T-helper 17 cell (primary cell): ENCODE data around the gene LAMTOR2. TPM values are rescaled to one million over a fixed set of nuclear protein-coding genes. Genes with fewer than 3 reads are reported as not detected.

Source experiments
- ATAC-seq: fragments of 150-1000 bp; cut with Tn5 transposase; 2 replicates; pipeline ENCODE4 v1.10.0; 2021; ENCODE audit warnings: mild to moderate bottlenecking, moderate library complexity
- DNase-seq, 3 donors: peaks; one replicate each; pipeline versions ENCODE4 v3.0.0 to v3.0.0-alpha.2; 2020 to 2021
- H3K9me3 ChIP-seq: one replicate; pipeline ENCODE4 v1.7.0; 2013; ENCODE audit warnings: low read length, mild to moderate bottlenecking; ENCODE audit not compliant: control insufficient read depth, poor library complexity, severe bottlenecking
- H3K27ac Mint-ChIP-seq: one replicate; pipeline ENCODE4 v1.8.0; 2022; ENCODE audit warnings: mild to moderate bottlenecking, moderate library complexity, mixed read lengths
- H3K27me3 Mint-ChIP-seq: one replicate; pipeline ENCODE4 v1.8.0; 2022; ENCODE audit warnings: mixed read lengths
- H3K36me3 Mint-ChIP-seq: one replicate; pipeline ENCODE4 v1.8.0; 2022; ENCODE audit warnings: low read depth, mixed read lengths
- H3K4me1 Mint-ChIP-seq: one replicate; pipeline ENCODE4 v1.8.0; 2022; ENCODE audit warnings: mild to moderate bottlenecking, mixed read lengths
- H3K4me3 Mint-ChIP-seq: one replicate; pipeline ENCODE4 v1.8.0; 2022; ENCODE audit warnings: mild to moderate bottlenecking, moderate library complexity, mixed read lengths
- total RNA-seq, 4 donors: library from RNA in 2 of 4; stranded (reverse) in 2 of 4; gene quantifications; one replicate each; pipeline ENCODE4 v1.2.3 and lab custom pipeline; 2022 to 2026

The LAMTOR2 gene
- total RNA-seq (10 to 100 TPM; 19.4 to 21.4 TPM), total RNA-seq (lab: John Stamatoyannopoulos, UW) (10.3 to 18.0 reads per million in 2 donors)

GRCh38 chr1:156054500-156055280 is at the start of gene LAMTOR2:
LAMTOR2 (plus strand) TSS chr1:156054782; CDS start chr1:156054890, 108 bp downstream.
- Mint-ChIP-seq H3K4me3 (peak within 1 kb of the TSS; percentile 99), H3K4me1 (peaks cover 27% of the 10 kb centered on the region), H3K27ac (peak within 1 kb of the TSS; percentile 88), H3K36me3 (peaks cover 5% of the 10 kb centered on the region), H3K27me3 (no peaks in the 10 kb centered on the region)
- no peaks in the 10 kb centered on the region for H3K9me3 ChIP-seq
- DNase-seq: peak; percentile 87 to 90 (median 89)
- ATAC-seq: peak; percentile 86

DNA sequence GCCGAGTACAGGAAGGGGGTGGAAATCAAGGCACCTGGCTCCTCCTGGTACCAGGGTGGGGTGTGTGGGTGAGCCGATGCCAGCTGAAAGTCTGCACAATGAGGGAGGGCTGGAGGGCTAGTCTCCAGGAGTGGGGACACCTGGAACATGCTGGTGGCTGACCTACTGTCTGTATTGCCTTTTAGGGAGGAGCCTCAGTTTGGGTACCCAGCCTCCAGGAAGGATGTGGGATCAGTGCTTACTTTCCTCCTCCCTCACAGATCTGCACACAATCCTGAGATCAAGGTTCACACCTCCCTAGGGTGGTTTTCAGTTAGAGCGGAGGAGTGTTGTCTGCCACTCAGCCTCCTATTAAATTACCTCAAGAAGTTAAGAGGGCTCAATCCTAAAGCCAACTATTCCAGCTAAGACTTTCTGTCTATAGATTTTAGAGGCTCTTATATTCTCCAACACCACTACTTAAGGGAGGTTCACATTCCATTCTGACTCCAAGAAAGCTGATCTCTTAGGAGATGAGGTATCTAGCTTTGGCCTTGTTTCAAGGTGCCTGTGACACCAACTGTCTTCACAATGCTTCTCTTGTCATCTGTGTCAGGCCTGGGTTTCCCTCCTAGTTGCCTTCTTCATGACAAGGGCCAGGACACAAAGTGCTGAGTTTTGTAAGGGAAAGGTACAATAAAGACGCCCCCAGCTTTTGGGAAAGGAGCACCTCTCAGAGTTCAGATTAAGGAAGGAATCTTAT is 49.6 kb upstream of the LAMTOR2 start:
- ATAC-seq: peak; percentile 86
- Mint-ChIP-seq H3K27me3 (no peaks in the 10 kb centered on the region), H3K36me3 (no peaks in the 10 kb centered on the region), H3K4me1 (peaks cover 21% of the 10 kb centered on the region), H3K27ac (peak overlapping the region; percentile 74), H3K4me3 (peak overlapping the region; percentile 21)
- no peaks in the 10 kb centered on the region for H3K9me3 ChIP-seq
- DNase-seq: no peak

GRCh38 chr1:156006666-156007376 is 47.8 kb upstream of the LAMTOR2 start:
- H3K4me3 Mint-ChIP-seq: no peak overlapping the region
- peak overlapping the region; percentile 72 for H3K27ac Mint-ChIP-seq
- no peaks in the 10 kb centered on the region for H3K27me3 Mint-ChIP-seq
- ATAC-seq: no peak
- DNase-seq: no peak
- peaks cover 7% of the 10 kb centered on the region for H3K36me3 Mint-ChIP-seq
- H3K9me3 ChIP-seq: no peaks in the 10 kb centered on the region
- H3K4me1 Mint-ChIP-seq: peaks cover 22% of the 10 kb centered on the region

GRCh38 chr1:156009404-156009803 is 45.2 kb upstream of the LAMTOR2 start:
- H3K9me3 ChIP-seq: no peaks in the 10 kb centered on the region
- Mint-ChIP-seq H3K27me3 (no peaks in the 10 kb centered on the region), H3K36me3 (peaks cover 12% of the 10 kb centered on the region), H3K27ac (peak overlapping the region; percentile 84), H3K4me3 (no peak overlapping the region), H3K4me1 (peaks cover 27% of the 10 kb centered on the region)
- no peak for DNase-seq
- no peak for ATAC-seq

GRCh38 chr1:156012051-156012817 is 42.3 kb upstream of the LAMTOR2 start:
- DNase-seq: no peak
- peaks cover 15% of the 10 kb centered on the region for H3K4me1 Mint-ChIP-seq
- H3K27me3 Mint-ChIP-seq: no peaks in the 10 kb centered on the region
- H3K27ac Mint-ChIP-seq: no peak overlapping the region
- no peak for ATAC-seq
- no peaks in the 10 kb centered on the region for H3K9me3 ChIP-seq
- no peak overlapping the region for H3K4me3 Mint-ChIP-seq
- H3K36me3 Mint-ChIP-seq: peaks cover 13% of the 10 kb centered on the region

DNA sequence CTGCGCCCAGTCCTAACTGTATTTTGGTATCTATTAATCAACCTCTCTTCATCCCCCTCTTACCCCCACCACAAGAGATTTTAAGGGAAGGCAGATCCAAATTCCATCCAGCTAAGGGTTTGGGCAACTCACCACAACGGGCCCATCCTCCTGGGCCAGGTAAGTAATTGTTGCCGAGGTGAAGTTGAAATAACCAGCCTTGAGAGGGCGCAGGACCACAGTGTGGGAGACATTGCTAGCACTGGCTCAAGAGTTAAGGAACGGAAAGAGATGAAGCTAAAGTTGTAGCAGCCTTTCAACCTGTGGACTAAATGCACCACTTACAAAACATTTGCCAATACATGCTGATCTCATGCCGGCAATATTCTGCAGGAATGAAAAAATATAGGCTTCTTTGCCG is 39.8 kb upstream of the LAMTOR2 start:
- Mint-ChIP-seq H3K4me1 (peaks cover 19% of the 10 kb centered on the region), H3K27ac (no peak overlapping the region), H3K27me3 (no peaks in the 10 kb centered on the region), H3K4me3 (no peak overlapping the region), H3K36me3 (peaks cover 17% of the 10 kb centered on the region)
- no peaks in the 10 kb centered on the region for H3K9me3 ChIP-seq
- ATAC-seq (no peak), DNase-seq (no peak)

DNA sequence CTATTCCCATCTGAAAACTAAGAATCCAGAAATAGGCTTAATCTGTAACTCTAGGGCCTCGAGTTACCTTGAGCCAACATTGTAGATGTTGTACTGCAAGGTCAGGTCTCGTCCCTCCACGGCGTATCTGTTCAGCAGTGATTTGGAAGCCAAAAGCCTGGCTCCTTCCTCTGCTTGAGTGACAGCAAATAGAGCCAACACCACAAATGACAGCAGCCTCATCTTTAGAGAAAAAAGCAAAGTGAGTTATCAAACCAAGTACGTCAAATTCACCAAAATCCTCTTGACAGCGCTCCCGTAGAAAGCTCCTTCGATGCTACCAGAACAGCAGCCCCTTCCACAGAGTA is 34.7 kb upstream of the LAMTOR2 start:
- Mint-ChIP-seq H3K27me3 (no peaks in the 10 kb centered on the region), H3K4me3 (peak overlapping the region; percentile 96), H3K4me1 (peaks cover 17% of the 10 kb centered on the region), H3K36me3 (peaks cover 5% of the 10 kb centered on the region), H3K27ac (peak overlapping the region; percentile 93)
- DNase-seq (no peak), ATAC-seq (no peak)
- H3K9me3 ChIP-seq: no peaks in the 10 kb centered on the region

DNA sequence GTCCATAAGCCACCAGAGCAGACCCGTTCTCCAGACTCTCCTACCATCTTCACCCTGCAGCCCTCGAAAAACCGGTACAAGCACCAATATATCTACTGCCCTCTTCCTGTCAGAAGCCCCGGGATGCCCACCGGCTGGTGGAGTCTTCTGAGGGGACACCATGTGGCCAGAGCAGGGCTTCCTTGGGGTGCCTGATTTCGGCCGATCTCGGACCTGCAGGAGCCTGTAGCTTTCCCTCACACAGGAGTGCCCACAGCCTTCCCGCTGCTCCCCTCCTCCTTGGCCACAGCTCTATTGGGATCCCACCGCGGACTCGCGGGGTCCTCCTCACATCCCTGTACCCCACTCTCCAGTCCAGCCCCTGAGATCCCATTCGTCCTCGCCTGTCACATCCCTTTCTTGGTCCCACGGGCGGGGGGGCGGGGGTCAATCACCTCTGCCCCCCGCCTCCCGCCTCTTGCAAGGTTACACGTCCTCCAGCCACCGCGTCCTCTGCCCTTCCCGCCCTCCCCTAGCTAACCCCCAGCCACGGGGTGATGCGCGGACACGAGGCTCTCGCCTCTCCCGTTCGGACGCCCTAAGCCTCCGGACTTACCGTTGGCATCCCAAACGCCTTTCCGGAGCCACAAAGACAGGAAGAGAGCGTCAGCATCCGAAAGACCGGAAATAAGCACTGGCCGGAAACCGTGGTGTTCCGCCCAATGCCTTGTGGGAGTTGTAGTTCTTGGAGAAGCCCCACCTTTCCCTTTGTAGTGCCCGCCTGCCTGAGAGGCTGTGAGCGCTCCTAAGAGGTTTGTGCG is 34.1 kb upstream of the LAMTOR2 start, which contains the start of gene SSR2:
Gene SSR2, minus strand, starts transcription at position 659 of the 800 bp plus-strand sequence. CDS start 784 bp downstream, outside the sequence.
- no peaks in the 10 kb centered on the region for H3K9me3 ChIP-seq
- Mint-ChIP-seq H3K27ac (peak within 1 kb of the TSS; percentile 93), H3K4me1 (peaks cover 20% of the 10 kb centered on the region), H3K4me3 (peak within 1 kb of the TSS; percentile 96), H3K36me3 (peaks cover 8% of the 10 kb centered on the region), H3K27me3 (no peaks in the 10 kb centered on the region)
- peak; percentile 66 to 72 (median 67) for DNase-seq
- peak; percentile 100 for ATAC-seq

- no peak for DNase-seq
- Mint-ChIP-seq H3K4me3 (peak overlapping the region; percentile 96), H3K27me3 (no peaks in the 10 kb centered on the region), H3K27ac (peak overlapping the region; percentile 93), H3K36me3 (peaks cover 8% of the 10 kb centered on the region), H3K4me1 (peaks cover 23% of the 10 kb centered on the region)
- no peaks in the 10 kb centered on the region for H3K9me3 ChIP-seq
- ATAC-seq: no peak
Measured at GRCh38 chr1:156021093-156021428, 33.5 kb upstream of the LAMTOR2 start.

DNA sequence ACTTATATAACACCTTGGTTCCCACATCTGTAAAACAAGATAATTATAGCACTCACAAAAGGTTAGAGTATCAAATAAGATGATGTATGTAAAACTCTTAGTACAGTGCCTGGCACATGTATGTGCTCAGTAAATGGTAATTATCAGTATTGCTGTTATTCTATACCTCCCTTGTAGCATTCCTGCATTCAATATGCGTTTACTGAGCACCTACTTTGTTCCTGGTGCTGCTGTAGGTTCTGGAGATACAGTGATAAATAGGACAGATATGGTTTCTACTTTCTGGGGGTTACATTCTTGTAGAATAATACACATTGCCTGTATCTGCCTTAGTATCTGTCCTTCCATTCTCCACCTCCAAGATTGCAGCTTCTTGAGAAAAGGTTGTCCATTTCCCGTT is 32.6 kb upstream of the LAMTOR2 start:
- peaks cover 23% of the 10 kb centered on the region for H3K4me1 Mint-ChIP-seq
- DNase-seq: no peak
- H3K4me3 Mint-ChIP-seq: peak overlapping the region; percentile 72
- H3K36me3 Mint-ChIP-seq: peaks cover 7% of the 10 kb centered on the region
- H3K27ac Mint-ChIP-seq: peak overlapping the region; percentile 27
- no peak for ATAC-seq
- no peaks in the 10 kb centered on the region for H3K27me3 Mint-ChIP-seq
- H3K9me3 ChIP-seq: no peaks in the 10 kb centered on the region

- Mint-ChIP-seq H3K36me3 (peaks cover 3% of the 10 kb centered on the region), H3K27me3 (no peaks in the 10 kb centered on the region), H3K4me1 (peaks cover 13% of the 10 kb centered on the region), H3K4me3 (no peak overlapping the region), H3K27ac (no peak overlapping the region)
- ATAC-seq: no peak
- DNase-seq: no peak
- H3K9me3 ChIP-seq: no peaks in the 10 kb centered on the region
Measured at GRCh38 chr1:156024801-156025200, 29.8 kb upstream of the LAMTOR2 start.

GRCh38 chr1:156025876-156026275 is 28.7 kb upstream of the LAMTOR2 start:
- ATAC-seq: peak; percentile 85
- no peak overlapping the region for H3K4me3 Mint-ChIP-seq
- no peaks in the 10 kb centered on the region for H3K9me3 ChIP-seq
- peak in 1 of 3 donors; percentile 17 for DNase-seq
- H3K27me3 Mint-ChIP-seq: no peaks in the 10 kb centered on the region
- H3K4me1 Mint-ChIP-seq: peaks cover 8% of the 10 kb centered on the region
- H3K27ac Mint-ChIP-seq: no peak overlapping the region
- peaks cover 3% of the 10 kb centered on the region for H3K36me3 Mint-ChIP-seq
